ENCODE data around the gene SSH3. TPM values are rescaled to one million over a fixed set of nuclear protein-coding genes. Genes with fewer than 3 reads are reported as not detected.

The SSH3 gene
- total RNA-seq, 6 donors from 2014 or later = 35.9 to 99.2 (median 53.8) TPM

DNA sequence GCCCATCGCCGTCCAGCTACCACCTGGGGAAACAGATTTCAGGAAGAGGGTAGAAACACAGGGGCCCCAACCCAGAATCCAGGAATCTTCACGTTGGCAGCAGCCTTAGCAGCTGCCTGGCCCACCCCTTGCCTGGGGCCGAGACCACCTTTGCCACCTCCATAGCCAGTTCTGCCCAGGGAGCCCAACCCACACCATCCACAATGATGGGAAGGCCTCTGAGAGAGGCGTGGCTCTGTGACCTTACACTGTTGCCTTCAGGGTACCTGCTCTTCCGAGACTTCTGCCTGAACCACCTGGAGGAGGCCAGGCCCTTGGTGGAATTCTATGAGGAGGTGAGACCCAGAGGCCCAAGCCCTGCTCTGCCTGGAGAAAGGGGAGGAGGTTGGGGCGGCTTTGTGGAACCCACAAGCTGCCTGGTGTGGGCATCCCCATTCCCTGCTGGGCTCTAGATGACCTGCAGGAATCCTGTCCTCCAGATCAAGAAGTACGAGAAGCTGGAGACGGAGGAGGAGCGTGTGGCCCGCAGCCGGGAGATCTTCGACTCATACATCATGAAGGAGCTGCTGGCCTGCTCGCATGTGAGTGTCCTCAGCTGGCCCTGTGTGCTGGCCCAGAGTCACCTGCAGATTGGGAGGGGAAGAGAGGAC lies 24.3 kb upstream of the SSH3 start:
- DNase-seq (peak; percentile 21 to 44), ATAC-seq (ENCODE audit: low FRiP score in 2 of 2) (no peak)
- no peak for TF ChIP-seq POLR2A (IDR thresholded peaks at IDR 0.05)
- 83 to 95% methylated on average over 8 to 13 of the region's 14 CpGs for WGBS, 2 donors
- H3K36me3 ChIP-seq = peaks cover 42 to 64% (median 55%) of the 10 kb centered on the region in 4 donors
- no peaks in the 10 kb centered on the region for H3K27me3 ChIP-seq
- H3K4me3 ChIP-seq = no peak overlapping the region
- peak overlapping the region; percentile 92 to 99 (median 97) for H3K27ac ChIP-seq
- no peaks in the 10 kb centered on the region for H3K9me3 ChIP-seq
- peaks cover 56 to 82% (median 69%) of the 10 kb centered on the region in 4 donors for H3K4me1 ChIP-seq

DNA sequence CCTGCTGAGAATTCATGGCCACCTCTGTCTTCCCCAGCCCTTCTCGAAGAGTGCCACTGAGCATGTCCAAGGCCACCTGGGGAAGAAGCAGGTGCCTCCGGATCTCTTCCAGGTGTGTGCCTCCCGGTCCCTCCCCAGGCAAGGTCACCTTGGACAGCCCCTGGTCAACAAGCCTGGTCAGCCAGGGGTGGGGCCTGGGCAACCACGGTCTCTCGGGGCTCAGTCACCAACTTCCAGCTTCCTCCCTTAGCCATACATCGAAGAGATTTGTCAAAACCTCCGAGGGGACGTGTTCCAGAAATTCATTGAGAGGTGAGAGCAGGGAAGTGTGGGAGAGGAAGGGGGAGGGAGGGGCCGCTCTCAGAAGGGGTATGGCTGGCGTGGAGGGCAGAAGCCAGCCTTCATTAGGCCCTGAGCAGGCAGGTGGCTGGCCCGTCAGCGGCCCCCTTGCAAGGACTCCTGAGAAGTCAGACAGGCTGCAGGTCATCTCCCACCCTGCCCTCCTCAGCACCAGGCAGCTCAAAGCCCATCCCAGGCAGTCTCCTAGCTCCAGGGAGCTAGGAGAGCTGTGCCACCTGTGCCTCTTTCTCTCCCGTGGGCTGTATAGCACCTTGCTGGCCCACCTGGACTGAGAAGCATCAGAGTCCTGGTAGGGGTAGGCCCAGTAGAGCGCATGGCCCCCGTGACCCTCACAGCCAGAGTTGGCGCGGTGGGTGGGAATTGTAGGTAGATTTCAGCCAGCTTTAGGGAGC lies 23.6 kb upstream of the SSH3 start:
- Histone ChIP-seq H3K27me3 (no peaks in the 10 kb centered on the region), H3K9me3 (no peaks in the 10 kb centered on the region), H3K4me3 (no peak overlapping the region), H3K4me1 (peaks cover 49 to 75% (median 62%) of the 10 kb centered on the region in 4 donors), H3K27ac (peak overlapping the region; percentile 92 to 99 (median 97)), H3K36me3 (peaks cover 48 to 71% (median 62%) of the 10 kb centered on the region in 4 donors)
- ATAC-seq (ENCODE audit: low FRiP score in 2 of 2) (no peak), DNase-seq (no peak)
- no peak for TF ChIP-seq POLR2A (IDR thresholded peaks at IDR 0.05)
- TF ChIP-seq EP300 (IDR thresholded peaks at IDR 0.05) = no peak
- TF ChIP-seq, protein P1, sequence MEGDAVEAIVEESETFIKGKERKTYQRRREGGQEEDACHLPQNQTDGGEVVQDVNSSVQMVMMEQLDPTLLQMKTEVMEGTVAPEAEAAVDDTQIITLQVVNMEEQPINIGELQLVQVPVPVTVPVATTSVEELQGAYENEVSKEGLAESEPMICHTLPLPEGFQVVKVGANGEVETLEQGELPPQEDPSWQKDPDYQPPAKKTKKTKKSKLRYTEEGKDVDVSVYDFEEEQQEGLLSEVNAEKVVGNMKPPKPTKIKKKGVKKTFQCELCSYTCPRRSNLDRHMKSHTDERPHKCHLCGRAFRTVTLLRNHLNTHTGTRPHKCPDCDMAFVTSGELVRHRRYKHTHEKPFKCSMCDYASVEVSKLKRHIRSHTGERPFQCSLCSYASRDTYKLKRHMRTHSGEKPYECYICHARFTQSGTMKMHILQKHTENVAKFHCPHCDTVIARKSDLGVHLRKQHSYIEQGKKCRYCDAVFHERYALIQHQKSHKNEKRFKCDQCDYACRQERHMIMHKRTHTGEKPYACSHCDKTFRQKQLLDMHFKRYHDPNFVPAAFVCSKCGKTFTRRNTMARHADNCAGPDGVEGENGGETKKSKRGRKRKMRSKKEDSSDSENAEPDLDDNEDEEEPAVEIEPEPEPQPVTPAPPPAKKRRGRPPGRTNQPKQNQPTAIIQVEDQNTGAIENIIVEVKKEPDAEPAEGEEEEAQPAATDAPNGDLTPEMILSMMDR (IDR thresholded peaks at IDR 0.05) = no peak
- TF ChIP-seq POLR2AphosphoS5 (IDR thresholded peaks at IDR 0.05) = no peak
- 85 to 86% methylated on average over 9 to 17 of the region's 17 CpGs for WGBS, 2 donors

DNA sequence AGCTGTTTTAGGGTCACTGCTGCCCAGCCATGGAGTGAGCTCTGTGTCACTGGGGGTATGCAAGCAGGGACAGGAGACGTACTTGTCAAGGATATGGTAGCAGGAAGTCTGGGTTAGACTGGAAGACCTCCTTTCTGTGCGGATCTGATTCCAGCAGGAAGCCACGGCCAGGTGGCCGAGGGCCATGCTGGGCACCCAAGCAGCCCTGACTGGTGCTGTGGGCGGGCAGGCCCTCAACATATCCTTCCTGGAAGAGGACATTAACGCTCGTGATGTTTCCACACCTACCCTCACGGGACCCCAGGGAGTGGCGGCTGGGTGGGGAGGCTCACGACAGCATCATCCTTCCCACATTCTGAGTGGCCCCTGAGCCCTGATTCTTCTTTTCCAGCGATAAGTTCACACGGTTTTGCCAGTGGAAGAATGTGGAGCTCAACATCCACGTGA lies 23.0 kb upstream of the SSH3 start:
- 68 to 78% methylated on average over 4 to 12 of the region's 13 CpGs for WGBS, 2 donors
- Histone ChIP-seq H3K27me3 (no peaks in the 10 kb centered on the region), H3K4me1 (peaks cover 43 to 74% (median 59%) of the 10 kb centered on the region in 4 donors), H3K4me3 (no peak overlapping the region), H3K27ac (peak overlapping the region; percentile 92 to 99 (median 97)), H3K36me3 (peaks cover 52 to 72% (median 68%) of the 10 kb centered on the region in 4 donors), H3K9me3 (no peaks in the 10 kb centered on the region)
- TF ChIP-seq, protein P1 (IDR thresholded peaks at IDR 0.05) = no peak
- DNase-seq (peak; percentile 20 to 44), ATAC-seq (ENCODE audit: low FRiP score in 2 of 2) (no peak)

DNA sequence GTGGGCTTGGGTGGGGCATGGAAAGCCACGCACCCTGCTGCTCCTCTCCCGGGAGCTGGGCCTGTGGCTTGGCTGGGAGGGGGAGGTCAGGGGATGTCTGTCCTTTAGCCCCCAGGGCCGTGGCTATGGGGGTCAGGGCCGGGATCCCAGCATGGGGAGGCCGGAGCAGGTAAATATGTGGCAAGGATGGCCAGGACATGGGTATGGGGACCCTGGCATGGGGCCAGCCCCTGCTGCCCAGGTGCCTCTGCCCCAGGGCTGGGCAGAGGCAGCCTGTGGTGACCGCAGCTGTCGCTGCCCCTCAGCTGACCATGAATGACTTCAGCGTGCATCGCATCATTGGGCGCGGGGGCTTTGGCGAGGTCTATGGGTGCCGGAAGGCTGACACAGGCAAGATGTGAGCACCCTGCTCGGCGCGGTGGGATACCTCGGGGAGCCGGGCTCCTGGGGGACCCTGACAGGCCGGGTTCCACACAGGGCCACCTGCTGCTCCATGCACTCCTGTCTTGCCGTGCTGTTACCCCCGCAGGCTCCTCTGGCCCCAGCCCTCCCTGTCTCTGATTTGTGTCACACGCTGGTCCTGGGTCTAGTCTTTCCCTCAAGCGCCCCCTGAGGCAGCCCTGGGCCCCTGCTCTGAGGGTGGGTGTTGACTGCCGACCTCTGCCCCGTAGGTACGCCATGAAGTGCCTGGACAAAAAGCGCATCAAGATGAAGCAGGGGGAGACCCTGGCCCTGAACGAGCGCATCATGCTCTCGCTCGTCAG lies 22.4 kb upstream of the SSH3 start:
- H3K27me3 ChIP-seq = no peaks in the 10 kb centered on the region
- peak overlapping the region; percentile 92 to 99 (median 97) for H3K27ac ChIP-seq
- ATAC-seq (ENCODE audit: low FRiP score in 2 of 2) (no peak), DNase-seq (peak; percentile 17 to 69)
- 93 to 95% methylated on average over 18 to 27 of the region's 31 CpGs for WGBS, 2 donors
- H3K4me1 ChIP-seq = peaks cover 38 to 74% (median 55%) of the 10 kb centered on the region in 4 donors
- TF ChIP-seq POLR2A (IDR thresholded peaks at IDR 0.05) (no peak), POLR2AphosphoS5 (IDR thresholded peaks at IDR 0.05) (no peak), EP300 (IDR thresholded peaks at IDR 0.05) (no peak)
- TF ChIP-seq, protein P1 (IDR thresholded peaks at IDR 0.05) = no peak
- no peaks in the 10 kb centered on the region for H3K9me3 ChIP-seq
- H3K4me3 ChIP-seq = no peak overlapping the region
- peaks cover 56 to 78% (median 74%) of the 10 kb centered on the region in 4 donors for H3K36me3 ChIP-seq

Data from upper lobe of left lung (tissue), 6 donors.